Cardiac fibroblast (primary cell): ENCODE measurements around the gene ABHD17C.
"Not testable (repeated sequence)": the region's sequence is repeated elsewhere in the genome, so short reads cannot be mapped to it uniquely, and the experiment has no call there.

Experiments
- DNase-seq, 2 donors: peaks; one replicate each; pipeline versions ENCODE4 v3.0.0 to v3.0.0-alpha.2; 2010; ENCODE audit warnings: low read depth in 2 of 2
- H3K4me3 ChIP-seq, 2 donors: replicated peaks in 1 of 2; 1 replicate in 1 of 2; 2 replicates in 1 of 2; pipeline ENCODE4 v1.5.1; 2011; ENCODE audit warnings: low read depth in 2 of 2, low read length in 2 of 2, mild to moderate bottlenecking in 2 of 2, moderate library complexity in 1 of 2
- CTCF ChIP-seq: IDR thresholded peaks from one replicate; pipeline ENCODE4 v1.5.1; 2011; ENCODE audit warnings: low read depth, mild to moderate bottlenecking, low read length, inconsistent platforms

Gene ABHD17C

GRCh38 chr15:80755885-80756284 is 60.8 kb downstream of the ABHD17C start:
- TF ChIP-seq CTCF, result no peak
- no peak overlapping the region for H3K4me3 ChIP-seq
- DNase-seq, result no peak

GRCh38 chr15:80758130-80758745 is 63.1 kb downstream of the ABHD17C start:
- H3K4me3 ChIP-seq, result no peak overlapping the region
- peak in 1 of 2 donors; percentile 49 for DNase-seq
- TF ChIP-seq CTCF, result no peak

- DNase-seq, result peak in 1 of 2 donors; percentile 16
- no peak for TF ChIP-seq CTCF
- H3K4me3 ChIP-seq, result no peak overlapping the region
Measured at GRCh38 chr15:80760960-80761359, 65.8 kb downstream of the ABHD17C start.

GRCh38 chr15:80761754-80762153 is 66.6 kb downstream of the ABHD17C start:
- H3K4me3 ChIP-seq, result no peak overlapping the region
- TF ChIP-seq CTCF, result no peak
- no peak for DNase-seq

GRCh38 chr15:80763235-80763634 is 68.1 kb downstream of the ABHD17C start:
- DNase-seq, result not testable (repeated sequence)

GRCh38 chr15:80764535-80764934 is 69.4 kb downstream of the ABHD17C start:
- no peak for DNase-seq
- no peak for TF ChIP-seq CTCF
- no peak overlapping the region for H3K4me3 ChIP-seq

More at GRCh38 chr15:80763235-80763634, 68.1 kb downstream of the ABHD17C start:
- not testable (repeated sequence) for H3K4me3 ChIP-seq

- no peak for TF ChIP-seq CTCF
- DNase-seq, result no peak
- no peak overlapping the region for H3K4me3 ChIP-seq
Measured at GRCh38 chr15:80766275-80766674, 71.2 kb downstream of the ABHD17C start.
